Raji (cell line): ENCODE measurements around the gene ZP1.

Experiments
- POLR2A ChIP-seq: IDR thresholded peaks from 2 replicates; pipeline ENCODE4 v1.6.1; 2011; ENCODE audit warnings: low read depth, low read length, control low read depth; ENCODE audit not compliant: insufficient read depth

ZP1 gene

DNA sequence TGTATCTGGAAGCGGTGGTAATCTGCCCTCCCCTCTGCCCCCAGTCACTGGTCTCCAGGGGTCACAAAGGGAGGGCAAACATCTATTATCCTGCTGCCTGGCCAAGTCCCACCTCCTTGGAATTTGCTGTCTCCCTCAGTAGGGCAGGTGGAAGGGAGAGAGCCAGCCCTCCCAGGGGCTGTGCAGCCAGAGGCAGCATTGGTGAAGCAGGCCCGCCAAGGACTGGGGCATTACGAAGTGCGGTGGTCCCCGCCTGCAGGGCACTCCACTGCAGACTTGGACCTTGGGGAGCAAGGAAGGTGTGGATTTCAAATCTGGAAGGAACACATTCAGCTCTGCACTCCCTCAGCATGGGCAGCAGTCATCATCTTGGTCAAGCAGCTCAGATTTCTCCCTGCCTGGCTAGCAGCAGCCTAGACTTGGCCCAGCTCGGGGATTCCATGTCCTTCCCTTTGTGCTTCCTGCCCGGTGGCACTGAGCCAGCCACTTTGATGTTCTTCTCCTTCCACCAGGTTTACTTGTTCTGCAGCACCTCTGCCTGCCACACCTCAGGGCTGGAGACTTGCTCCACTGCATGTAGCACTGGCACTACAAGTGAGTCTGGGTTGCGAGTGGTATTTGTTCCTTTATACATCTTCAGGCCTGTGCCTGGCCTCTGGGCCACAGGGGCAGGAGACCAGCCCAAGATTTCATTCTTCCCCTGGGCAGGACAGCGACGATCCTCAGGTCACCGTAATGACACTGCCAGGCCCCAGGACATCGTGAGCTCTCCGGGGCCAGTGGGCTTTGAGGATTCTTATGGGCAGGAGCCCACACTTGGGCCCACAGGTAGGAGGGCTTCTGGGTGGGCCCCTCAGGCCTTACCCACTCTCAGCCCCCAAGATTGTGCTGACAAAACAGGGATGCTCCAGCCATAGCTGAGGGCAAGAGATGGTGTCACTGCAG is 7.4 kb downstream of the ZP1 start:
- TF ChIP-seq POLR2A, result no peak

DNA sequence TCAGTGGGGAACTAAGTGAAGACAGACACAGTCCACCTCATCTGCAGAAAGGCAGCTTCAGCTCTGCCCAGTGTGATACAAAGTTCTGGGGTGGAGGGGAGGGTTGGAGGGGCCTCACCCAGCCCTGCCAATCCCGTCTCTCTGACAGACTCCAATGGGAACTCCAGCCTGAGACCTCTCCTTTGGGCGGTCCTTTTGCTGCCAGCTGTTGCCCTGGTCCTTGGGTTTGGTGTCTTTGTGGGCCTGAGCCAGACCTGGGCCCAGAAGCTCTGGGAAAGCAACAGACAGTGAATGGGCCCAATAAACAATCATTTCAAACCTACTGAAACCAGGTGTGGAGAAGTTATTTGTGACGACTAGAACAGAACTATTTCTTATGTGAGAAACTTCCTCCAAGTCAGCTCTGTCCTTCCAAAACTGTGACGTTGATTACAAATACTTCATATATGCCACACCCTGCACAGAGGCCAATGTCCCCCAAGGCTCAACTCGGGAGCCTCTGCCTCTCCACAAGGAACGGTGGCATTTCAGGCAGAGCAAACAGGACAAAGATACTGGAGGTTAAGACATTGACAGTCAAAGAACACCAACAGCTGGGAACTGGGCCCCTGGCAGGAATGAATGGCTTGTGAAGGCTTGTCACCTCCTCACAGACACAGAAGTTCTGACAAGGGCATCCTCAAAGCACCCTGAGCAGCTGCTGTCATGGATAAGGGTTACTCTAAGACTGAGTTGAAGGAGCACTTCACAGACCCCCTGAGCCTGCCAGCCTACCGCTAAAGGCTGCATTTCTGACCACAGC is 8.2 kb downstream of the ZP1 start:
- no peak for TF ChIP-seq POLR2A

DNA sequence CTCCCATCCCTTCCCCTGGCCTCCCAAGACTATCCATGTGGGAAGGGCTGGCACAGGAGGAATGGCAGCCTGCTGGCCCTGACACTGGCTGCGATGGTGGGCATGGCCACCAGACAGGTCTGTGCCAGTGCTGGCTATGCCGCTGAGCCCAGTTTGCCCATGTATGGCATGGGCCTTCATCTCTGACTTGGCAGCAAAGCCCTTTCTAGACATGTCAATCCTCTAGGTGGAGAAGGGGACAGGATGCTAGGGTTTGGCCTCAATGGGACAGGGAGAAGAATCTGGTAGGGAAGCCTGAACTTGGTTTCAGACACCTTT is 8.8 kb downstream of the ZP1 start:
- no peak for TF ChIP-seq POLR2A

DNA sequence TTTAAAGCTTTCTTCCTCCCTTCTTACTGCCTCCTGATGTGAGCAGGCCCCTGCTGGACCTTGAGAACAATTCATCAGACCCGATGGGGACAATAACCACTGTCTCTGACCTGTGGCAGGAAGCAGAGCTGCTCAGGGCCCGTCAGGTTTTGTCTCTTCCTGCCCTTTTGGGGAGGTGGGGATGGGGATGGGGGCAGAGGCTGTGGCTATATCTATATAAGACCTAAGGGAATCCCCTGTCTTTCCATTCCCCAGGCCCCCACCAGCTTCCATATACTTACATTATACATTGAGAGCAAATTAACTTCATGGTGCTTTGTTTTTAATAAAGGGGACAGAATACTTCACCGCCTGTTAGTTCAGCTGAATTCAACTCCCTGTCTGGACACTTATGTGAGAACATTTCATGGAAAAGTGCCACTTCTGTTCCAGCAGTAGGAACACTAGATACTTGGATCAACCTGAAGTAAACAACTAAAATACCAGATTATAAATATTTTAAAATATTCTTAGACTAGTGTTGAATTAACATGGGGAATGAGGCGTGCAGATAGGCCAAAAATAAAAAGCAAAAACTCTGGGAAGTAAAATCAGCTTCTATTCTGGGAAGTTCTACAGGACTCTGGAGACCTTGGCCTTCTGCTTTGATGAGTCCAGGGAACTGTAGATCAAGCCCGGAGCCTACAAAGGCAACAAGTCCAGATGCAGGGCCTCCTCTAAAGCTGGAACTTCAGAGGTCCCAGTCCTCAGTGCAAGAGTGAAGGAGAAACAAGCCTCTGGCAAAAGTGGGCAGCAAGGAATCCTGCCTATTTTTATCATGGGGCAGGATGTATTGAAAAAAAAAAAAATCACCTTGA is 11.1 kb downstream of the ZP1 start:
- no peak for TF ChIP-seq POLR2A

DNA sequence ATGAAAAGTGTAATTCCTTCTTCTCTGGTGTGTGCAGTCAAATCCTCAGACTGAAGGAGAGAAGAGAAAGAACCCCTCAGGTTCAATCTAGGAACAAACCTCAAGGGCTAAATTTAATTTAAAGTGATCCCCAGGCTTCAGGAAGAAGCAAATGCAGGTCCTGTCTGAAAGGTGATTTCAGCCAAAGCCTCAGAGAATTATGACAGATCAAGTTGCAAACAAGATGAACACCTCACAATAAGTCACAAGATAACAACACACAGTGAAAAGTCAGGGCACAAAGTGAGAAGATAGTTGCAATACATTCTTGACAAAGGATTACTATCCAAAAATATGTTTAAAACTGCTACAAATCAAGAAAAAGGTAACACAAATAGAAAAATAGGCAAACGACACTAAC is 11.8 kb downstream of the ZP1 start:
- no peak for TF ChIP-seq POLR2A

DNA sequence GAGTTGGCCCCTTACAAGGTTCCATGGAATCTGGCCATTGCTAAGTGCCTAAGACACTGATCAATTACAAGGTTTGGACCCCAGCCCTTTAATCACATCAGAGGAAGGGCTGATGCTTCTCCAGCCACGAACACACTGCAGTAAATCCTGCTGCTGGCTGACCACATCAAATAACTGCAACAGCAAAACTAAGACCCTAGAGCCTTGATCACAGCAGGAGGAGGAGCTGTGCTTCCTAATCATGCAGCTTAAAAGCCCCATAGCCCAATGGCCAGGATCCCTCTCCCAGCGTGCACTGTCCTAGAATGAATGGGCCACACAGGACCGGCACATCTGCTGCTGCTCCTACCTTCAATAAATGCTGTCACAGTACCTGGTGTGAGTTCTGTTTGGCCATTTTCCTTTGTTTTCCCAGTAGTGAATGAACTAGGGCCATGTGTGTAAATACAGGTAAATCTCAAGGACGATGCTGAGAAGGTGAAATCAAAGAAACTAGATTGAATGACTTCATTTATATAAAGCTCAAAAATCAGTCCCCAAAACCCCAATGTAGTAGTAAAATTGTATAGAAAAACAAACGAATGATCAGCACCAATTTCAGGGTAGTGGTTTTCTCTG is 12.7 kb downstream of the ZP1 start:
- no peak for TF ChIP-seq POLR2A

DNA sequence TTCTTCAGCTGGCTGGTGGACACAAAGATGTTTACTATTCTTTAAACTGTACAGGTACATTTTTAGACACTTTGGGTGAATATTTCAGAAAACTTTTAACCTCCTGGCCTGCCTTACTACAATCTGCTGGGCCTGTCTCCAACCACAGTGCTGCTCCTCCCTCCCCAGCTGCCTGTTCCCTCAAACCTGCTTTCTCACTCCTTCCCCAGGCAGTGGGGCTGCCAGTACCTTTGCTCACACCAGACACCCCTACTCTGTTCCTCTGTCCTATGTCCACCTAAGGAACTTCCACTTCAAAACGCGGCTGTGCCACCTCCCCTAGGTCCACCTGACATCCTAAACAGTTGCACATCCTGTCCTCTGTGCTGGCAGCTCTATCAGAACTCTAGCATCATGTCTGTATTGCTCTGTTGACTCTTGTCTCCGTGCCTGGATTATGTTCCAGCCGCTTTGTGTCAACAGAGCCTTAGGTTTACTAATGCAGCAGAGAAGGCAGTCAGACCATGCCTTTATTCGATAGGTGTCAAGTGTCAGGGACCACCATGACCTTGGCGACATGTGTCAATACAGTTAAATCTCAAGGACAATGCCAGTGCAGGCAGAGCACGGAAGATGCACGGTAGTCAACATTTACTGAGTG is 13.4 kb downstream of the ZP1 start:
- no peak for TF ChIP-seq POLR2A

DNA sequence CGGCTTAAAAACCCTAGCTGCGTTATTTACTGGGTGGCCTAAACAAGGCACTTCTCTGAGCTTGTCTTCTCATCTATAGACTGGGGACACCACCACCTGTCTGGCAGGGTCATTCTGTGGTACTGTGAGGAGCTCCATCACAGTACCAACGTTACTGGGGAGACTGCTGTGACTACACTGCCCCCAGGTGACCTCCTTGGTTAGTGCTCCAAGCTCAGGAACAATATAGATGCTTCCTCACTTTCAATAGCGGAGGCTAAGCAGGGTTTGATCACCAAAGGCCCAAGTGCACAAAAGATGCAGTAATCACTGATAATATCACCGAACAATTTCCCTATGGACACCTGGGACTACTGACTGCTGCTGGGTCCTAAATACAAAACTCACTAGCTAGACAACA is 20.2 kb downstream of the ZP1 start:
- no peak for TF ChIP-seq POLR2A

DNA sequence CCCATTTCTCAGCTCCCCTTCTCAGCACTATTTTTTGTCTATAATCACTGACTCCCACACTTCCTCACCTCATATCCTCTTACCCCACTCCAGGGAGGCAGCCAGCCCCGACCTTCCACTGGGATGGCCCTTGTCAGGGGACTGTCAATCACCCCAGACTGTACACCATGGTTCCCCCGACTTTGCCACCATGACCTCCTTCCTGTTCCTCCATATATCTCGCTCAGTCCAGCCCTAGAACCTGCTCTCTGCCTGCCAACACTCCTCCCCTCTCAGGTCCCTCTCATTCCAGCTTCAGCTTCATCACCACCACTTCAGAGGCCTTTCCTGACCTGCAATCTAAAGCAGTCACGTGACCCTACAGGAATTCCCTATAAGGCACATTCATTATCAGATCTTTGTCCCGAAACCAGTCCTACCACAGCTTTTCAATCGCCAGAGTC is 22.5 kb downstream of the ZP1 start:
- no peak for TF ChIP-seq POLR2A

DNA sequence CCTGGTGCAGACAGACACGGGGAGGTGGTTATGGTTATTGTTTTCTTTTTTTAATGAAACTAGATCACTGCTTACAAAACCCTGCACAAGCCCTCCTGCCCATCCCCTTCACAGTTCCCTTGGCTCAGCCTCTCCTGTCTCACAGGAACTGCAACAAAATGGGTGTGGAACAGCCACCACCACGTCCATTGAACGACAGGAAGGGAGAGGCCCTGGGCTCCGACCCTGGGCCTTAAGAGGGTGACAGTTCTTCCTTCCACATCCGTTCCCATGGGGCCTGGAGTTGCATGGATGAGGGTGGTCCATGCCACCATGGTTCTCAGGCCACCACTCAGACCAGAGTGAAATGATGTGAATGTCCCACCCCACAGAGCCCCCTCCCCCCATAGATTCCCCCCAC is 23.4 kb downstream of the ZP1 start:
- no peak for TF ChIP-seq POLR2A

DNA sequence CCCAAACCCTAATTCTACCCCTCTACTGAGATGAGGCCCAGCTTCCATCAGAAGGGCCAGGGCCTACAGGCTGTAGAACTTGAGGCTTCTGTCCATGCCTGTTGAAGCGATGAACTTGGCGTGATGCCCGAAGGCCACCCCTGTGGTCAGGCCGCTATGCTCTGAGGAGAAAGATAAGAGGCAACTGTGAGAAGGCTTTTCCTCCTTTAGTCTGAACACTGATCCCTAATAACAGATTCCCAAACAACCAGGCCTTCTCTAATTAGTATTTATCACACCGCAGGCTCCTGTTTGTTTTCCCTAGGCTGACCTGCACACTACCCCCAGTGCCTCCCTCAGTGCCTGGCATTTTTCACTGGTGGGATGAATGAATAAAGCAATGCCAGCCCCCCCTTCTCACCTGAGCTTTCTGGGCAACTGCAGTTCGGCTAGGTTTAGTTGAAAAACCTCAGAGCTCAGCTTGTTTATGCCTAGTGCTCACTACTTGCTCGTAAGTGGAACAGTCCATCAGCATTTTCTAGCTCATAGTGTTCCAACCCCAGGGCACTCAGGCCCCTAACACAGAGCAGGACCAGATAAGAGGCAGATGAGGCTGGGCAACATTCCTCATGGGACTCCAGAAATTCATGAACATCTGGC is 23.9 kb downstream of the ZP1 start:
- no peak for TF ChIP-seq POLR2A

DNA sequence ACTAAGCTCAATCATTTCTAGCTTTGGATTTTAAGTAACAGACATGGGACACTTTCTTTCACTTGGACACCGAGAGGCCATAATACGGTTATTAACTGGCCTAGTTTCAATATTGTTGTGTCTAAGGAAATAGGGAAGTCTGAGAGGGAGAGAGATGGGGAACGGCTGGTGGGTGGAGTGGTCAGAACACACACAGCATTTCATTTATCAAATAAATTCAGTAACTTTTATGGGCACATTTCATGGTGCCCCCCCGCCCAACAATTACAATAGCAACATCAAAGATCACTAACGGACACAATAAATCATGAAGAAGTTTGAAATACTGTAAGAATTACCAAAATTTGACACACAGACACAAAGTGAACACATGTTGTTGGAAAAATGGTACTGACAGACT is 28.3 kb downstream of the ZP1 start:
- TF ChIP-seq POLR2A, result no peak

DNA sequence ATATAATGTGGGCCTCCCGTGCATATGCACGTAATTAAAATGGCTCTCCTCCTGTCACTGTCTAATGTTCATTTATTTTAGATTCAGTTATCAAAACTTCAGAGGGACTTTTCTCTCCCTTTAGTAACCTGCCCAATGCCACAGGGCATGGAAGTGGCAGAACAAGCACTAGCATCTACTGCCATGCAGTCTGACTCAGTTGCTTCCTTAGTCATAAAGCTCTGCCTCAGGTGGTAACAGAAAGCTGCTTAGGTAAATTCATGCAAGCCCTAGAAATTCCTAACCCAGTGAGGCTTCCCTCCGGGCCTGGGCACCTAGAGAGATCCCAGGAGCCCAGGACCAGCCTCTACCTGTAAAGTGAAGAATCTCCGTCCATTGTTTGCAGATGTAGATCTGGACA is 30.2 kb downstream of the ZP1 start:
- TF ChIP-seq POLR2A, result no peak
